Measurements from ENCODE around the gene HKDC1.

- TF ChIP-seq CTCF (IDR thresholded peaks at IDR 0.05; ENCODE audit: low read depth, low read length, missing input control) (no peak), MAX (IDR thresholded peaks at IDR 0.05) (no peak), TAF1 (conservative IDR thresholded peaks at IDR 0.05) (no peak), EGR1 (IDR thresholded peaks at IDR 0.05; ENCODE audit: low read depth in 2 of 2) (no peak), FOXA1 (IDR thresholded peaks at IDR 0.05) (no peak), ATF3 (IDR thresholded peaks at IDR 0.05) (no peak), RAD21 (IDR thresholded peaks at IDR 0.05) (no peak), GABPA (IDR thresholded peaks at IDR 0.05 in 1 of 2, conservative IDR thresholded peaks at IDR 0.05 in 1 of 2) (no peak), YY1 (IDR thresholded peaks at IDR 0.05) (no peak), REST (IDR thresholded peaks at IDR 0.05) (no peak)
Observed at GRCh38 chr10:69243817-69244216, 23.7 kb downstream of the HKDC1 start.
